NCI-H460 (cell line): Measurements from ENCODE around the gene SMIM15. TPM values are rescaled to one million over a fixed set of nuclear protein-coding genes. Genes with fewer than 3 reads are reported as not detected.

Experiments used
- total RNA-seq: library from RNA; depleted of rRNA; stranded (reverse); fragments of >200 nt; shearing (Covaris generic); gene quantifications from 2 replicates; pipeline ENCODE4 v1.2.3, GENCODE V29; 2014; rRNA removed

The SMIM15 gene
- total RNA-seq, 1 experiment from 2014 or later: 97.0 TPM

Other genes with a start within 250 kb of the SMIM15 start
- 25.5 and 26.1 TPM in 2 replicates for gene ERCC8, start 217.4 kb downstream of the SMIM15 start, total RNA-seq
- gene NDUFAF2, start 217.3 kb downstream of the SMIM15 start, total RNA-seq: 95.5 and 105 TPM in 2 replicates
- 10.6 and 13.0 TPM in 2 replicates for gene ZSWIM6, start 169.8 kb upstream of the SMIM15 start, total RNA-seq